Dermis lymphatic vessel endothelial cell (primary cell): ENCODE measurements around the gene SLC17A3. TPM values are rescaled to one million over a fixed set of nuclear protein-coding genes. Genes with fewer than 3 reads are reported as not detected.

ENCODE experiments used
- total RNA-seq: library from RNA; depleted of rRNA; stranded (reverse); fragments of >200 nt; gene quantifications from 2 replicates; pipeline ENCODE4 v1.2.1, GENCODE V29; 2014

SLC17A3 gene, protein sequence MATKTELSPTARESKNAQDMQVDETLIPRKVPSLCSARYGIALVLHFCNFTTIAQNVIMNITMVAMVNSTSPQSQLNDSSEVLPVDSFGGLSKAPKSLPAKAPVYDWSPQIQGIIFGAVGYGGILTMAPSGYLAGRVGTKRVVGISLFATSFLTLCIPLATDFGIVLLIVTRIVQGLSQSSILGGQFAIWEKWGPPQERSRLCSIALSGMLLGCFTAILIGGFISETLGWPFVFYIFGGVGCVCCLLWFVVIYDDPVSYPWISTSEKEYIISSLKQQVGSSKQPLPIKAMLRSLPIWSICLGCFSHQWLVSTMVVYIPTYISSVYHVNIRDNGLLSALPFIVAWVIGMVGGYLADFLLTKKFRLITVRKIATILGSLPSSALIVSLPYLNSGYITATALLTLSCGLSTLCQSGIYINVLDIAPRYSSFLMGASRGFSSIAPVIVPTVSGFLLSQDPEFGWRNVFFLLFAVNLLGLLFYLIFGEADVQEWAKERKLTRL
- total RNA-seq: not detected in 2 replicates

DNA sequence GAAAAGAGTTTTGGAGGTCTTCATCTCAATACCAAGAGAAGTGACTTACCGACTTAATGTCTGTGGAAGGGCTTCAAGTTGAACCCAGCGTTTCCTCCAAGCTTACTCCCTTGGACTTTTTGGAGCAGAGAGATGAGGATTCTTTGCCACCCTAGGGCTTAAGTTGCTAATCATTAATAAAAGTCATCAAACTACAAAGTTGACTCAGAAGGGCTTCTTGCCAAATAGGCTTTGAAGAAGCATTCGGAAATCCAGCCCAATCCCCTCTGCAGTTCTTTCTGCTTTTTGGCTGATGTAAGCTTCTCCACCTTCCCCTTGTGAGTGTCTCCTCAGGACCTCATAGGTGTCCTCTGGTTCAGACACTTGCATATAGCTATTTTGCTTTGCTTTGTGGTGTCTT lies at the start of gene SLC17A3:
Gene SLC17A3, minus strand, starts transcription at position 126 of the 400 bp plus-strand sequence. CDS start 5,856 bp downstream, outside the sequence.

DNA sequence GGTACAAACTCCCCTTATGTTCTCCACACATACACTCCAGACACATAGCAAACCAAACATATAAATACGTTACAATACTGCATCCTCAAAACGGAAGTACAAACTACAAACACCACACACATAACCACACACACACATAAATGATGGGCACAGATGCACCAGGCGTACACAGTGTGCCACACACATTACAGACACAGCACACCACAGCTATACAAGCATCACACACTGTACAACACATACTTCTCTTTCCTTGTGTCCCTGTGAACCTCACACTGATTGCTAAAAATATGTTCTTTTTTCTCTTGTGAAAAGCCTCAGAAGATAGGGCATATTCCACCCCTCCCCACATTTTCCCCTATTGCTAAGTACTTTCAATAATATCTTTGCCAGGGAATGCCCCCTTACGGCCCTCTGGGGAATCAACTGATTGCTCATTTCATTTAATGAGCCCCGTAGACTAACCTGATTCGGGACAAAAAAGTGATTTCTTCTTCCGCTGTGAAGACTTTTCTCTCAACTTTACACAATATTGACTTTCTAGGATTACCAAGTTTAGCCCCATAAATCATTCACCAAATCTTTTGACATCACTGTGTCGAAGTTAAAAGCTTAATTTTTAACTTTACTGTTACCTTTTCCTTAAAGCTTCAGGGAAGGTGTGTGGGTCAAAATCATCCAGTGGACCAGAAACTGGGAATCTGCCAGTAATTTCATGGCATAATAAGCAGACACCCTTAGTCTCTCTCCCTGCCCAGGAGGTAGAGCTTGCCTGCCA lies 42.3 kb downstream of the SLC17A3 start, which contains the start of gene SLC17A1:
Gene SLC17A1, minus strand, starts transcription at position 521 of the 775 bp plus-strand sequence. CDS start 1,495 bp downstream, outside the sequence.

Other genes with a start within 250 kb of the SLC17A3 start
- not detected in 2 replicates for gene SCGN, start 222.0 kb downstream of the SLC17A3 start, total RNA-seq
- not detected in 2 replicates for gene SLC17A4, start 119.5 kb downstream of the SLC17A3 start, total RNA-seq
- not detected in 2 replicates for gene SLC17A1, start 42.2 kb downstream of the SLC17A3 start, total RNA-seq
- gene SLC17A2, start 56.4 kb upstream of the SLC17A3 start, total RNA-seq: not detected in 2 replicates
- gene TRIM38, start 88.6 kb upstream of the SLC17A3 start, total RNA-seq: 5.5 and 8.2 TPM in 2 replicates
- gene HFE, start 213.2 kb upstream of the SLC17A3 start, total RNA-seq: 2.8 and 3.5 TPM in 2 replicates